B cell (primary cell): ENCODE data around the gene G6PC3.

ENCODE experiments used
- EZH2 ChIP-seq: IDR thresholded peaks from 2 replicates; pipeline ENCODE4 v1.6.1; 2012; ENCODE audit warnings: borderline replicate concordance, low read depth, mild to moderate bottlenecking, moderate library complexity, low read length; ENCODE audit not compliant: insufficient read depth, poor library complexity, severe bottlenecking
- TF ChIP-seq, protein P1 (sequence below): fragments of 200-600 bp; IDR thresholded peaks from one replicate; pipeline ENCODE4 v1.8.0; 2022; ENCODE audit warnings: antibody characterized with exemption, mild to moderate bottlenecking

DNA sequence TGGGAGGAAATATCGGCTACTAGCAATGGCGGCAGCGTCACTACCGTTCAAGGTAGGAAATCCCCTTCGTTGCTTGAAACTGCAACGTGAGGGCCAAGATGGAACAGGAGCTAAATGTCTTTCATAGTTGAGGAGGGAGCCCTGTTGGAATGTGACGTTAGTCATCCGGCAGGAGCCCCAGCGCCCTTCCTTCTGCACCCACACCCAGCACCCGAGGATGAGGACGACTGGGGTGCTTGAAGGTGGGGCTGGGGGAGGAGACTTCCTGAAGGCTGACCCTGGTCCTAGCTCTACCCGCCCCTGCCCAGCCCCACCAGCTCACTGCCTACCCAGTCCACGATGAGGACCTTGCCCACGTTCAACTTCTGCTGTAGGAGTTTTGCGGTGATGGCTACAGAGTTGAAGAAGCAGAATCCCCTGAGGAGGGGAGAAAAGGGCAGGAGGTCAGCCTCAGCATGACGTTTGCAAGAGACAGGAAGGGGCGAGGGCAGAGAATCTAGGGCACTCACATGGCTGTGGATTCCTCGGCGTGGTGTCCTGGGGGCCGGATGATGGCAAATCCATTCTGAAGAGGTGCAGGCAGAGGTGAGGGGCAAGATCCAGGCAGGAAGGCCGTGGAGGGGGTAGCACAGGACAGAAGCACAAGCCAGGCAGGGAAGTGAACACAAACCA lies 11.9 kb downstream of the G6PC3 start:
- TF ChIP-seq, protein P1, sequence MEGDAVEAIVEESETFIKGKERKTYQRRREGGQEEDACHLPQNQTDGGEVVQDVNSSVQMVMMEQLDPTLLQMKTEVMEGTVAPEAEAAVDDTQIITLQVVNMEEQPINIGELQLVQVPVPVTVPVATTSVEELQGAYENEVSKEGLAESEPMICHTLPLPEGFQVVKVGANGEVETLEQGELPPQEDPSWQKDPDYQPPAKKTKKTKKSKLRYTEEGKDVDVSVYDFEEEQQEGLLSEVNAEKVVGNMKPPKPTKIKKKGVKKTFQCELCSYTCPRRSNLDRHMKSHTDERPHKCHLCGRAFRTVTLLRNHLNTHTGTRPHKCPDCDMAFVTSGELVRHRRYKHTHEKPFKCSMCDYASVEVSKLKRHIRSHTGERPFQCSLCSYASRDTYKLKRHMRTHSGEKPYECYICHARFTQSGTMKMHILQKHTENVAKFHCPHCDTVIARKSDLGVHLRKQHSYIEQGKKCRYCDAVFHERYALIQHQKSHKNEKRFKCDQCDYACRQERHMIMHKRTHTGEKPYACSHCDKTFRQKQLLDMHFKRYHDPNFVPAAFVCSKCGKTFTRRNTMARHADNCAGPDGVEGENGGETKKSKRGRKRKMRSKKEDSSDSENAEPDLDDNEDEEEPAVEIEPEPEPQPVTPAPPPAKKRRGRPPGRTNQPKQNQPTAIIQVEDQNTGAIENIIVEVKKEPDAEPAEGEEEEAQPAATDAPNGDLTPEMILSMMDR, result no peak
- no peak for TF ChIP-seq EZH2
